GM18502 (cell line): ENCODE results near the gene UBE2QL1.

Experiments
- ATAC-seq: cut with Tn5 transposase; IDR thresholded peaks from one replicate; pipeline ENCODE4 v1.9.1; 2021; ENCODE audit warnings: mild to moderate bottlenecking; ENCODE audit not compliant: unreplicated experiment, poor library complexity

Gene UBE2QL1, protein sequence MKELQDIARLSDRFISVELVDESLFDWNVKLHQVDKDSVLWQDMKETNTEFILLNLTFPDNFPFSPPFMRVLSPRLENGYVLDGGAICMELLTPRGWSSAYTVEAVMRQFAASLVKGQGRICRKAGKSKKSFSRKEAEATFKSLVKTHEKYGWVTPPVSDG

GRCh38 chr5:6448622-6449464 is at the start of gene UBE2QL1:
Gene UBE2QL1, plus strand, starts transcription at chr5:6448859. Its CDS starts 35 bp downstream, at chr5:6448894.
- ATAC-seq: peak; percentile 58

DNA sequence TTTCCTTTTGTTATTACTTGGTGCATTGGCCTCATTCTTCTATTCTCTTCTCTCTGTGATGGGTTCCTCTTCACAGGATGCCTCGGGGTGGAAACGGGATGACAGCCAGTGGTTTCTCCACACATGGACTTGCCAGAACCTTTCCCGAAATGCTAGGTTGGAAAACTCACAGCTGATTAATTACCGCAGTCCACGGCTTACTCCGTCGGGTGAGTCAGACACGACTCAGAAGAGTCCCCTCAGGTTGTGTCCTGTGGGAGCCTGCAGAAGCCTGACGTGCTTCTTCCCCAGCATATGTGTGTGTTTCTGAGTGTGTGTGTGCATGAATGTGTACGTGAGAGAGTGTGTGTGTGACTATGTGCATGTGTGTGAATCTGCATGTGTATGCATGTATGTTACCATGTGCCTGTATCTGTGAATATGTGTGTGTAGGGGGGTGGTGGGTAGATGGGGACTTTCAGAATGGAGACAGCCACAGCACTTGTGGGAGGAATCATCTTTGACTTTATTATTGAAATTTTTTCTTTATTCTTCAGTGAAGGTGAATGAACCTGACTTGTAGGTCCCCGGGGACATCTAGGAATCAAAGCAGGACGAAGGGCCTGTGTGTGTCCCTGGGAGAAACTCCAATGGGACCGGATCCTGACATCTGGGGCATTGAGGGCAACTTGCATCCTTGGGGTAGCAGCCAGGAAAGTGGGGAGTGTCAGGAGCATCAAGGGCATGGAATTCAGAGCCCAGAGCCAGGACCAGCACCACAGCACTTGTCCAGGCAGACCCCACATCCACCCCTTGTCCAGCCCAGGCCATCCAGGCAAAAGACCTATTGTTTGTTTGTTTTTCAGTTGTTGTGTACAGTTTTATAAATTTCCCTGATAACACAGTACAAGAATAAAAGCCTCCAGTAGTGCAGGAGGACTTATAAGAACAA is 48.4 kb upstream of the UBE2QL1 start:
- no peak for ATAC-seq

GRCh38 chr5:6401410-6401809 is 47.2 kb upstream of the UBE2QL1 start:
- no peak for ATAC-seq

DNA sequence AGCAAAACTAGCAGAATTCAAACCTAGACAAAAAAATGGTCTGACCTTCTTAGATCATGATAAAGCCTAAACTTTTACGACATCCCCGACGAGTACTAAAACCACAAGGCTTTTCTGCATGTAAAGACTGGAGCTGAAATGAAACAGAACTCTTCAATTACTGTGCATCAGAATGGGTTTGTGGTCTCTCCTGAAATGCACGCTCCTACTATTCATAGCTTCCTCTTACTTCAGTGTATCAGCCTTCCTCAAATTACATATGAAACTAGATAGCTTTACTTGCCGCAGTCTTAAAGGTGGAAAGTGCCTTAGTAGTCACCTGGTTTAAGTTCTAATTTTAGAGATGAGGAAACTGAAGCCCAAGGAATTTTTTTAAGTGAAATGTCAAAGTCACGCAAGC is 45.7 kb upstream of the UBE2QL1 start:
- no peak for ATAC-seq

GRCh38 chr5:6403416-6403815 is 45.2 kb upstream of the UBE2QL1 start:
- ATAC-seq: no peak

GRCh38 chr5:6404129-6404528 is 44.5 kb upstream of the UBE2QL1 start:
- ATAC-seq: peak; percentile 81

- ATAC-seq: no peak
Measured at GRCh38 chr5:6405591-6405990, 43.1 kb upstream of the UBE2QL1 start.

GRCh38 chr5:6407558-6408259 is 41.0 kb upstream of the UBE2QL1 start:
- ATAC-seq: no peak

DNA sequence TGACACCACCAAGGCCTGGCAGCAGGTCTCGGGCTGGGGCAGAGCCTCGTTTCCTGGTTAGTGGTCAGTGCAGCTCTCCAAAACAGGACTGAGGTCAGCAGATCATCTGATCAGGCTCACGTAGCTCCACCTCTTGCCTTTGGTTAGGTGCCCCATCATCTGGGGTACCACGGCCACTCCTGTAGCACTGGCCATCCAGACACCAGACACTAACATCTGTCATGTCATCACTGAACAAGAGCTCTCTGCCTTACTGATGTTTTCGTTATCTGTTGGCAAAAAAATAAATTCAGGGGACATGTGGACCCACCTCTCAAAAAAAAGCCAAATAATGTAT is 40.4 kb upstream of the UBE2QL1 start:
- ATAC-seq: no peak

- no peak for ATAC-seq
Measured at GRCh38 chr5:6408627-6409446, 39.8 kb upstream of the UBE2QL1 start.

GRCh38 chr5:6410421-6410820 is 38.2 kb upstream of the UBE2QL1 start:
- no peak for ATAC-seq

- no peak for ATAC-seq
Measured at GRCh38 chr5:6411141-6411540, 37.5 kb upstream of the UBE2QL1 start.

DNA sequence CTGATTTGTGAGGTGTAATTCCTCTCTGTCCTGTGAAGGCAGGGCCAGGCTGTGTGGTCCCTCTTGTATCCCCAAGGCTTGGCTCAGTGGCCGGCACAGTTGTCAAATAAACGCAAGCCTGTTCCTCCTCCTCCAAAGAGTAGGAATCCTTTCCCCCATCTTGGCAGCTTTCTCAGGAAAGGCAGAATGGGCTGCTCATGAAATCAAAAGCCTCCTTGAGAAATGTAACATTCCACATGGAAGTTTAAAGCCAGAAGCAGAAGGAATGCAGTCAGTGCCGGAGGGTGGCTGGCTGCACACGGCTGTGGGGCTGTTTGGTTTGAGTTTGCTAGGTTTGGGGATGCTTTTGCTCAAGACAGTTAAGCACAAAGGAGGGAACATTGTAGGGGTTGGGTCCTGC is 35.8 kb upstream of the UBE2QL1 start:
- no peak for ATAC-seq

DNA sequence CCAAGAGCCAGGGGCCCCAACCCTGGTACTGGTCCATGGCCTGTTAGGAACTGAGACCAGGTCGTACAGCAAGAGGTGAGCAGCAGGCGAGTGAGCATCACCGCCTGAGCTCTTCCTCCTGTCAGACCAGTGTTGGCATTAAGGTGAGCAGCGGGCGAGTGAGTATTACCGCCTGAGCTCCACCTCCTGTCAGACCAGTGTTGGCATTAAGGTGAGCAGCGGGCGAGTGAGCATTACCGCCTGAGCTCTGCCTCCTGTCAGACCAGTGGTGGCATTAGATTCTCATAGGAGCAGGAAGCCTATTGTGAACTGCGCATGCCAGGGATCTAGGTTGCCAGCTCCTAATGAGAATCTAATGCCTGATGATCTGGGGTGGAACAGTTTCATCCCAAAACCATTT is 31.0 kb upstream of the UBE2QL1 start:
- no peak for ATAC-seq

GRCh38 chr5:6418679-6419276 is 29.9 kb upstream of the UBE2QL1 start:
- no peak for ATAC-seq

GRCh38 chr5:6419340-6419852 is 29.3 kb upstream of the UBE2QL1 start:
- no peak for ATAC-seq

DNA sequence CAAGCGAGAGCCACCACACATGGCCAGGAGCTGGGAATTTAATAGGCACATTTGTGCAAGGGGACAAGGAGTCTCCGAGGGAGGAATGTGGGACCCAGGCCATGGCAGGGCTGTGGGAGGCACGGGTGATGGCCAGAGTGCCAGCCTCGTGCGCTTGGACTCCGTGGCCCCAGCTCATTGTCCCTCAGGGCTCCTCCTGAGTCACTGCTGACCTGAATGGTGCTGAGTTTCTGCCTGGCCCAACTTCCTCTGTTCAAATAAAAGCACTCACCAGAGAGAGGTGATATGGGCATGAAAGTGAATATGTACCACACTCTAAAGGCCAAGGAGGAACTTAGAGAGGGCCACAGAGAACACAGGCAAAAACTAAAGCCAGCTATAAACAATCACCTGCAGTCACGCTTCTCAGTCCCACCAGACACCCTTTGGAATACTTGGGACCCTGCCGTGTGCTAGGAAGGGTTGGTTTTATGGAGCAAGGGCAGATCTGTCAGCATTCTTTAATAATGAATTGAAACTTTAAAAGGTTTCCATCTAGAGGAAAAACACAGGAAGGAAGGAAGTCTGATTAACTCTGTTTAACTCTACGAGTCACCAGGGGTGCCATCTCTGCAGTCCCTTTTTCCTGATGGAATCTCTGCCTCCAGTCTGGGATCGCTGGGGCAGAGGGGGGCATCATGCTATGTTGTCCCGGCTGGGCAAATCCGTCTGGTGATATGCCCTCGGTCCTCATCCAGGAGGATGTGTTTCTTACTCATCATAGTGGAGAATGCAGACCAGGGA is 25.1 kb upstream of the UBE2QL1 start:
- ATAC-seq: no peak

DNA sequence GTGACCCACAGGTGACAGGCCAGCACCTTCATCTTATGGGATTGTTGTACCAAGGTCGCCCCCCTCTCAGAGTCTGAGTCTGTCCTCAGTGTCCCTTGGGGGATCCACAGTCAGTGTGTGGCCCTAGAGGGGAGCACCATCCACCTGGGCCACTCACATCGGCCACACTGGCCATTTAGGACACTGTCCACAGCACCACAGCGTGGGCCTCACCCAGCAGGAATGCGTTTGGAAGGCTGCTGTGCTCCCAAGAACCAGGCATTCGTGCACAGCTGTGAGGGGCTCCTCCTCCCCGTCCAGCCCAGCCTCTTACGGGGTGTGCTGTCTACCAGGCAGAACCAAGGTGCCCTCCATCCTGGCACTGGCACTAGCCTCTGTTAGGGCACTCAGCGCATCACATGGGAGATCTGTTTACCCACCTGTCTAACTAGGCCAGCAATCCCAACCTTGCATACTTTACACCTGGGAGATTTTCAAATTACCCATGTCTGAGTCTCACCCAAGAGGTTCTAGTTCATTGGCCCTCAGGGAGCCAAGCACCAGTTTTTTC is 24.5 kb upstream of the UBE2QL1 start:
- no peak for ATAC-seq
